Hepatocyte (in vitro differentiated cells): ENCODE data around the gene USP47. TPM values are rescaled to one million over a fixed set of nuclear protein-coding genes. Genes with fewer than 3 reads are reported as not detected.

Source experiments
- DNase-seq: peaks from one replicate; pipeline ENCODE4 v3.0.0-alpha.2; 2016; ENCODE audit warnings: low spot score
- H2AFZ ChIP-seq: fragments of 200-600 bp; sonication (generic); 2 replicates; pipeline ENCODE4 v1.6.0; 2016; ENCODE audit warnings: antibody characterized with exemption, mild to moderate bottlenecking
- H3K27ac ChIP-seq: fragments of 200-600 bp; sonication (generic); 2 replicates; pipeline ENCODE4 v1.5.1; 2016; ENCODE audit warnings: mild to moderate bottlenecking
- H3K27me3 ChIP-seq: fragments of 200-600 bp; sonication (generic); 2 replicates; pipeline ENCODE4 v1.6.1; 2016
- H3K36me3 ChIP-seq: fragments of 200-600 bp; sonication (generic); replicated peaks from 2 replicates; pipeline ENCODE4 v1.5.1; 2016; ENCODE audit warnings: low read depth; ENCODE audit not compliant: insufficient read depth
- H3K4me1 ChIP-seq: fragments of 200-600 bp; sonication (generic); 2 replicates; pipeline ENCODE4 v1.5.1; 2016; ENCODE audit warnings: mild to moderate bottlenecking, moderate library complexity; ENCODE audit not compliant: insufficient read depth
- H3K4me2 ChIP-seq: fragments of 200-600 bp; sonication (generic); 2 replicates; pipeline ENCODE4 v1.6.0; 2016
- H3K4me3 ChIP-seq: fragments of 200-600 bp; sonication (generic); 2 replicates; pipeline ENCODE4 v1.5.1; 2016; ENCODE audit warnings: mild to moderate bottlenecking
- H3K79me2 ChIP-seq: fragments of 200-600 bp; sonication (generic); 2 replicates; pipeline ENCODE4 v1.6.0; 2017; ENCODE audit warnings: mild to moderate bottlenecking
- H3K9me2 ChIP-seq: fragments of 200-600 bp; sonication (generic); replicated peaks from 2 replicates; pipeline ENCODE4 v1.6.0; 2017; ENCODE audit warnings: mild to moderate bottlenecking; ENCODE audit not compliant: insufficient read depth
- H3K9me3 ChIP-seq: fragments of 200-600 bp; sonication (generic); 2 replicates; pipeline ENCODE4 v1.5.1; 2016; ENCODE audit warnings: low read depth, mild to moderate bottlenecking
- H4K20me1 ChIP-seq: fragments of 200-600 bp; sonication (generic); 2 replicates; pipeline ENCODE4 v1.6.0; 2016; ENCODE audit warnings: mild to moderate bottlenecking; ENCODE audit not compliant: insufficient read depth, poor library complexity, severe bottlenecking
- CTCF ChIP-seq: fragments of 200-600 bp; sonication (generic); IDR thresholded peaks from 2 replicates; pipeline ENCODE4 v1.5.1; 2016; ENCODE audit warnings: antibody characterized with exemption, mild to moderate bottlenecking; ENCODE audit not compliant: poor library complexity
- EZH2 ChIP-seq: fragments of 200-600 bp; sonication (generic); IDR thresholded peaks from 2 replicates; pipeline ENCODE4 v1.6.1; 2016; ENCODE audit warnings: antibody characterized with exemption, mild to moderate bottlenecking, borderline replicate concordance
- EZH2phosphoT487 ChIP-seq: fragments of 200-600 bp; sonication (generic); IDR thresholded peaks from one replicate; pipeline ENCODE4 v1.6.1; 2018; ENCODE audit warnings: antibody characterized with exemption, mild to moderate bottlenecking, low read depth, moderate library complexity; ENCODE audit not compliant: unreplicated experiment, severe bottlenecking
- WGBS: methylation state at CpG from one replicate; pipeline ENCODE4 v1.1.6; 2016; ENCODE audit warnings: low lambda C conversion rate; ENCODE audit errors: missing lambda C conversion rate; 5-methylcytosine and 5-hydroxymethylcytosine counted together
- polyA plus RNA-seq: library from polyadenylated mRNA; unstranded; fragments of >200 nt; fragmentation: Nextera tagmentation; extraction: Ambion mirVana; gene quantifications from 2 replicates; pipeline ENCODE4 v1.2.1, GENCODE V29; 2016
- total RNA-seq: library from RNA; depleted of rRNA; stranded (reverse); fragments of >200 nt; gene quantifications from 2 replicates; pipeline ENCODE4 v1.2.3, GENCODE V29; 2014

Gene USP47
- total and polyA plus RNA-seq, 2 experiments from 2014 or later, result 34.0 to 76.9 TPM

GRCh38 chr11:11977206-11977938, 135.6 kb downstream of the USP47 start:
- 62% methylated on average over 10 of the region's 10 CpGs for WGBS
- Histone ChIP-seq H3K36me3 (no peaks in the 10 kb centered on the region), H3K79me2 (no peaks in the 10 kb centered on the region), H3K27me3 (no peaks in the 10 kb centered on the region), H2AFZ (no peak overlapping the region), H3K4me3 (no peak overlapping the region), H3K9me3 (no peaks in the 10 kb centered on the region), H3K27ac (peak overlapping the region; percentile 81), H3K4me1 (peaks cover 45% of the 10 kb centered on the region), H3K9me2 (no peaks in the 10 kb centered on the region), H4K20me1 (no peaks in the 10 kb centered on the region), H3K4me2 (peak overlapping the region; percentile 59)
- DNase-seq, result peak; percentile 64
- TF ChIP-seq CTCF (no peak), EZH2phosphoT487 (no peak), EZH2 (no peak)

GRCh38 chr11:11978098-11978637, 136.4 kb downstream of the USP47 start:
- DNase-seq, result no peak
- no peak overlapping the region for H3K27ac ChIP-seq
- no peak overlapping the region for H3K4me2 ChIP-seq

GRCh38 chr11:11978792-11979487, 137.2 kb downstream of the USP47 start:
- no peaks in the 10 kb centered on the region for H3K36me3 ChIP-seq
- TF ChIP-seq CTCF (no peak), EZH2 (no peak), EZH2phosphoT487 (no peak)
- no peak for DNase-seq
- H3K27ac ChIP-seq, result peak overlapping the region; percentile 94
- peak overlapping the region; percentile 33 for H3K4me2 ChIP-seq
- no peak overlapping the region for H3K4me3 ChIP-seq
- WGBS, result 78% methylated on average over 13 of the region's 13 CpGs
- H3K27me3 ChIP-seq, result no peaks in the 10 kb centered on the region
- H4K20me1 ChIP-seq, result no peaks in the 10 kb centered on the region
- peaks cover 36% of the 10 kb centered on the region for H3K4me1 ChIP-seq
- no peaks in the 10 kb centered on the region for H3K79me2 ChIP-seq
- H3K9me2 ChIP-seq, result no peaks in the 10 kb centered on the region
- H3K9me3 ChIP-seq, result no peaks in the 10 kb centered on the region
- no peak overlapping the region for H2AFZ ChIP-seq

More at GRCh38 chr11:11978098-11978637, 136.4 kb downstream of the USP47 start:
- Histone ChIP-seq H2AFZ (no peak overlapping the region), H3K27me3 (no peaks in the 10 kb centered on the region), H3K4me1 (peaks cover 42% of the 10 kb centered on the region), H3K4me3 (no peak overlapping the region), H3K36me3 (no peaks in the 10 kb centered on the region), H3K79me2 (no peaks in the 10 kb centered on the region), H4K20me1 (no peaks in the 10 kb centered on the region), H3K9me2 (no peaks in the 10 kb centered on the region), H3K9me3 (no peaks in the 10 kb centered on the region)
- 96% methylated on average over 4 of the region's 4 CpGs for WGBS
- TF ChIP-seq CTCF (no peak), EZH2 (no peak), EZH2phosphoT487 (no peak)
